ENCODE measurements around the gene RBM47. TPM values are rescaled to one million over a fixed set of nuclear protein-coding genes. Genes with fewer than 3 reads are reported as not detected.
"Not testable (repeated sequence)": the region's sequence is repeated elsewhere in the genome, so short reads cannot be mapped to it uniquely, and the experiment has no call there.

Gene RBM47
- total RNA-seq, 1 donor from 2014 or later, result 3.8 TPM

DNA sequence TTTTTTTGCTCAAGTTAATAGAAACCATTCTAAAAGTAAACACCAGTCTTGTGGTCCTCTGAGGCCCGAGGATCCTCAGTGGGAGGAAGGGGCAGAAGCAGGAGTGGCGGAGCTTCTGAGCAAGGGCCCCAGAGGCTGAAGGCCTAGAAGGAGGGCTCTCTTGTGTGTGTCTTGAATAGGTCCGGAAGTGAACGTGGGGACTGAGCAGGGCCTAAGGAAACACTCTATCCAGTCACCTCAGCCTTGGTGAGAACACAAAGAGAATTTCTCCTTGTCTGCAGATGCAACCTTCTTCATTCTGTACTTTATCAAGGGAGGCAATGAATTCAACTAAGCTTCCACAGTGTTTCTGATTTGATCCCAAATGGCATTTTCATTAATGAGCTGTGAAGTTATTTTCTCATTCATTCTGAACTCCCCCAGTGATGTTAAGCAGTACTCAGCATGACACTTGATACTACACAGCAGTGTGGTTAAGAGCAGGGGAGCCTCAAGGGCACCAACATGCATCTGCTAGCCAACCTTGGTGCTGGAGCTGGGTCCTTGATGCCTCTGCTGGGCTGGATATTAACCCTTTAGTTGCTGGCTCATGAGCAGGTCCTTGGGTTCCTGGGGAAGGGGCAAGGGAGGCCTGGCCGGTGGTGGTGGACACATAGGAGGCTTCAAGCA, 64.7 kb downstream of the RBM47 start:
- intact Hi-C loops (cut with micrococcal nuclease), result no loop called here

GRCh38 chr4:40564004-40564403, 65.7 kb downstream of the RBM47 start:
- intact Hi-C loops (cut with micrococcal nuclease), result no loop called here

- intact Hi-C loops (cut with micrococcal nuclease), result no loop called here
These were observed 66.3 kb downstream of the RBM47 start for GRCh38 chr4:40563401-40563800.

GRCh38 chr4:40562681-40563080, 67.0 kb downstream of the RBM47 start:
- intact Hi-C loops (cut with micrococcal nuclease), result no loop called here

GRCh38 chr4:40562208-40562607, 67.5 kb downstream of the RBM47 start:
- intact Hi-C loops (cut with micrococcal nuclease), result no loop called here

DNA sequence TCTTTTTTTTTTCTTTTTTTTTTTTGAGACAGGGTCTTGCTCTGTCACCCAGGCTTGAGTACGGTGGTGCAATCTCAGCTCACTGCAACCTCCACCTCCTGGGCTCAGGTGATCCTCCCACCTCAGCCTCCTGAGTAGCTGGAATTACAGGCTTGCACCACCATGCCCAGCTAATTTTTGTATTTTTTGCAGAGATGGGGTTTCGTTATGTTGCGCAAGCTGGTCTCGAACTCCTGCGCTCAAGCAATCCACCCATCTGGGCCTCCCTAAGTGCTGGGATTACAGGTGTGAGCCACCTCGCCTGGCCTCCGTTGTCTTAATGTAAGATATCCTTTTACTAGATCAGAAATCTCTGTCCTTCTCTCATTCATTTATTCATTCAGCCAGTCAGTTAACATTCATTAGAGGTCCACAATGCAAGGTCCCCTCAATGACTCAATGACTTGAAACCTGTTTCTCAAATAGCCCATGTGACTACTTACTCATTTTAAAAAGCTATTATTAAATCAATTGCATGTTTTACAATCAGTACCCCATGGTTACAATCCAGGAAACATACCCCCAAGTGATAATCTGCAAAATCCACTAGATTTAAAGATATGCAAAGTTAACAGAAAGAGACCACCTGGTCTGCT, 68.0 kb downstream of the RBM47 start:
- intact Hi-C loops (cut with micrococcal nuclease), result not testable (repeated sequence)

DNA sequence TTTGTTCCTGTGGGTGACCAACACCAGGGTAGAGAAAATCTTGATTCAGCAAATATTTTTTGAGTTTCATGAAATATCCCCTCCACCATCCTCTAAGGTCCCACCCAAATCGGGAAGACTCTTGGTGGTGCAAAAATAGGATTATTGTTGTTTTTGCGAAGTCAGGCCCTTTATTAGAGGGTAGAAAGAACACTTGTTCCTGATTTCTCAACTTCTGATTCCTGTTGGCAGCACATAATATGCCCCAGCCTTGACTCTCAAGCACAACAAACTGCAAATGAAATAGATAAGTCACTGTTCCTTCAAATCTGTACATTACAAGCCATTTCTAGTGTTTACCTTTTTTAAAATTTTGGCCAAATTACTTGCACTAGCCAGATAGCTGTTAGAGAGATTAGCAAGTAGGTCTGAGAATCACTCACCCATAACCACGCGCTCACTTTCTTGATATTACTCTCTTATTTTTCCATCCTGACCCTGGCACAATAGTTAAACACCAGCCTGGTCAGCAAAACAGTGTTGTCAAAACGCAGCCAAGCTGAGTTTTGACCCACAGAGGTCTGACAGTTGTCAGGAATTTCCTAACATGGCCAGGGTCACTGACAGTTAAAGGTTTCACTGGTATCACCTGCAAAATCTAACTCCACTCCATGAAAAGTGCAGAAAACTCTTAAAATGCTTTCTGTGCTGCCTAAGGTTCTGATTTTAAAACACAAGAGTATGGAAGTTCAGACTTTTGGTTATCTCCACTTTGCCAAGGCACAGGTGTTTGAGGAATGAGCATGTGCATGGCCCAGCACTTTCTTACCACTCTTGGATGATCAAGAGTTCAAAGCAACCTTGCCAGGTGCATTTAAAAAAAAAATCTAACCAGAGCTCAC, 69.8 kb downstream of the RBM47 start:
- intact Hi-C loops (cut with micrococcal nuclease), result no loop called here

DNA sequence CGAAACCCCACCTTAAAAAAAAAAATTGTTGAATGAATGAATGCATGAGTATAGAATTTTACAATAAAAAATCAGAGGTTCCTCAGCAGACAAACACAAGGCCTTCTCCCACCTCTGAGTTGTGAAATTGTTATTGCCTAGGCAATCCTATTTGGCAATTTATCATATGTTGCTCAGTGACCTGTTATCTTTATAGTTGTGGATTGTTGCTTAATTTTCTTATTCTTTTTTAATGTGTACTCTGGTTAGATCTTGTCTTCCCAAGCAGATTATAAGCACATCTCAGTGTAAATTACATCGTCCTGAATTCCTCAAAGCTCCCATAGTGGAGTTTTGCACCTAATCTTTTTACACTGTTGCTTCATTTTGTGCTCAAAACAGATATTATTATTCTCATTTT, 71.9 kb downstream of the RBM47 start:
- intact Hi-C loops (cut with micrococcal nuclease), result no loop called here

DNA sequence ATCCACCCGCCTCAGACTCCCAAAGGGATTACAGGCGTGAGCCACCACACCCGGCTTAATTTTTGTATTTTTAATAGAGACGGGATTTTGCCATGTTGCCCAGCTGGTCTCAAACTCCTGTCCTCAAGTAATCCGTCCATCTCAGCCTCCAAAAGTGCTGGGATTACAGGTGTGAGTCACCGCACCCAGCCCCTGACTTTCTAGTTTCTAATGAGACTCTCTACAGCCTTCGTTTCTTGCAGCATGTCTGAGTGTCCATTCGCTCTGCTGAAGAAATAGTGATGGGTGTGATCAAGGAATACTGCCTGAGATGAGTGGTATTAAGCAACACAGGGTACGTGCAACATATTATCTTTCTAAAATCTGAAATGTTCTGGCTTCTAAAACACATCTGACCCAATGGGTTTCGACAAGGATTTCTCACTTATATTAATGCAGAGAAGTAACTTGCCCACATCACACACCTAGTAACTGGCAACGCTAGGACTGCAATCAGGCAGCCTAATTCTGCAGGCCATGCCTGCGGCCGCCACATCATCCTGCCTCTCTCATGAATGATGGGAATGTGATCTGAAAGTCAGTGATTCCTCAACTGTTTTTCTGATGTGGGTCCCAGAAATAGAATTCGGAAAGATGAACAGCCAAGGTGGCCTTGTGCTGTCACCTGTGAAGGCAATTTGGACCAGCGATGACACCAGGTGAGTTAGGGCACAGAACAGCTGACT, 74.3 kb downstream of the RBM47 start:
- intact Hi-C loops (cut with micrococcal nuclease), result no loop called here

DNA sequence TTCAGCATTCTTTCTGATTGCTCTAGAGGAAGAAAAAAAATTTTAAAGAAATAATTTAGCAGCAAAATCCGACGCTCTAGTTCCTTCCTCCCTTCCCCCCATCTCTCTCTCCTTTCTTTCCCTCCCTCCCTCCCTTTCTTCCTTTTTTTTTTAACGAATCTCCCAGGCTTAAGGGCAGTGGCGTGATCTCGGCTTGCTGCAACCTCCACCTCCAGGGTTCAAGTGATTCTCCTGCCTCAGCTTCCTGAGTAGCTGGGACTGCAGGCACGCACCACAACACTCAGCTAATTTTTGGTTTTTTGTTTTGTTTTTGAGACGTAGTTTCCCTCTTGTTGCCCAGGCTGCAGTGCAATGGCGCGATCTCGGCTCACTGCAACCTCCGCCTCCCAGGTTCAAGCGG, 75.0 kb downstream of the RBM47 start:
- intact Hi-C loops (cut with micrococcal nuclease), result loop anchor here (5.0 kb wide), 3 partner anchors 102 to 362 kb away; no protein-coding TSS in a partner anchor

DNA sequence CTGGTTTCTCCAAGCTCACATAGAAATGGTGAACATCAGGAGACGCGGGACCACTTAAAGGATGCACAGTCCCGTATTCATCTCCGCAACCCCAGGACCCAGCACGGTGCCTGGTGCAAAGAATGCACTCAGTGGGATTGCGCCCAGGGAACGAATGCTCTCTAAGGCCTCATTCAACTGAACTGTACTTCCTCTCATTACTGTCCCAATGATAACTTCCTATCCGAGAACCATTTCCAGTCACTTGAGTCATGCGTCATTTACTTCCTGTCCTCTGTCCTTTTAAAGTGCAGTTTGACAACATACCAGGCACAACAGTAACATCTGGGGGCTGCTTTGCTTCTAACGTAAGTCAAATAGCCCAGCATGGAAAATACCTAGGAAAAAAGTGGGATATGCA, 75.7 kb downstream of the RBM47 start:
- intact Hi-C loops (cut with micrococcal nuclease), result loop anchor here (5.0 kb wide), 3 partner anchors 102 to 362 kb away; no protein-coding TSS in a partner anchor

DNA sequence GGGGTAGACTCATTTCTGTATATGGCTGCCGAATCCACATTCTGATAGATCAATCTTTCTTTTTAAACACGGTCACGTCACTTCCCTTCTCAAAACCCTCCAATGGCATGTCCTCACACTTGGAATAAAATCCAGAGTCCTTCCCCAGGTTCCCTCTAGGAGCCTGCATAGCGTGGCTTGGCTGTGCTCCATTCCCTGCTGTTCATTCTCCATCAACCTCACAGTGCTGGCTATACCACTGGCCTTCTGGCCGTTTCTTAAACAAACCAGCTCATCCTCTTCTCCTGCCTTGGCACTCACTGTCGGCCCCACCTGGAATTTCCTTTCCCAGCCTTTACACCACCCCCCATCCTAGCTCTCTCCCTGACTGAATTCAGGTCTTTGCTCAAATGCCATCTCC, 77.1 kb downstream of the RBM47 start:
- intact Hi-C loops (cut with micrococcal nuclease), result loop anchor here (5.0 kb wide), 3 partner anchors 100 to 360 kb away; no protein-coding TSS in a partner anchor

DNA sequence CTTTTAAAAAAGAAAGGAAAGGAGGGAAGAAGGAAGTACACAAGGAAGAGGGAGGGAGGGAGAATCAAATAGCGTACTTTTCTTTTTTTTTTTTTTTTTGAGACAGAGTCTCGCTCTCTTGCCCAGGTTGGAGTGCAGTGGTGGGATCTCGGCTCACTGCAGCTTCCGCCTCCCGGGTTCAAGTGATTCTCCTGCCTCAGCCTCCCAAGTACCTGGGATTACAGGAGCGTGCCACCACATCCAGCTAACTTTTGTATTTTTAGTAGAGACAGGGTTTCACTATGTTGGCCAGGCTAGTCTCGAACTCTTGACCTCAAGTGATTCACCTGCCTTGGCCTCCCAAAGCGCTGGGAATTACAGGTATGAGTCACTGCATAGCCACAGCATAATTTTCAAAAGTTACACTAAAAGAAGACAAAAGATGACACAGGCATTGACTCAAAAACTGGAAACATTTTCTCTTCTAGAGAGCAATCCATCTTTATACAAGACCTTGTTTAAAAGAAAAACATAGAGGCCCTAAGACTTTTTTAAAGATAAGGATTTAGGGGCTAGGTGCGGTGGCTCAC, 78.0 kb downstream of the RBM47 start:
- intact Hi-C loops (cut with micrococcal nuclease), result loop anchor here (1.0 to 5.0 kb wide), 10 partner anchors 99 to 497 kb away; no protein-coding TSS in a partner anchor

- intact Hi-C loops (cut with micrococcal nuclease), result loop anchor here (1.0 to 5.0 kb wide), 10 partner anchors 99 to 496 kb away; no protein-coding TSS in a partner anchor
These were observed 78.7 kb downstream of the RBM47 start for GRCh38 chr4:40550948-40551462.

GRCh38 chr4:40550196-40550595, 79.5 kb downstream of the RBM47 start:
- intact Hi-C loops (cut with micrococcal nuclease), result loop anchor here (2.0 to 5.0 kb wide), 6 partner anchors 98 to 495 kb away; no protein-coding TSS in a partner anchor

DNA sequence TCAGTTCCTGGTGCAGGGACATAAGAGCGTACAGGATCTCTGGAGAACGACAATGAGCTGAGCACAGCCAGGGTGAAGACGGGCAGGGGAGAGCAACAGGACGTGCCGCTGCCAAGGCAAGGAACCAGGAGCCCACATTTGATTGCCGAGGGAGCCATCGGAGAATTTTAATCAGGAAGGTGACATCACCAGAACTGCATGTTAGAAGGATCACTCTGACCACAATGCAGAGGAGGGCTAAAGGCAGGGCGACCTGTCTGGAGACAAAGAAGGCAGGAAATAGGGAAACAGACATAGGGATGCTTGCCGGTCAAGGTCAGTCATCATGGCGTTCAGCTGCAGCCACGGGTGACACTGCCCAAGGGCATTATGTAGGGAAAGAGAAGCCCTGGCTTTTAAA, 81.4 kb downstream of the RBM47 start:
- intact Hi-C loops (cut with micrococcal nuclease), result no loop called here

DNA sequence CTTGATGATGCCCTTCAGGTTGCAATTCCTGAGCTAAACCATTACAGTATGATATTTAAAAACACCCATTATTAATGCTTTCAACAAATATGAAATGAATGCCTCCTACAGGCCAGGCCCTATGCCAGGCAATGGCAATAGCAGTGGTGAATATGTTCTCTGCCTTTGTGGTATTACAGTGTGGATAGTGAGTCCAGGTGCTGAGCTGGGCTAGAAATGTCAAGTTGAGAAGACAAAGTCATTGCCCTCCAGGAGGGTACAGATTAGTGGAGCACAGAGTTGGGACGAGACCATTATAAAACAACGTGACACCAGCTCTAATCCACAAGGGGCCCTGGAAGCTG, 81.9 kb downstream of the RBM47 start:
- intact Hi-C loops (cut with micrococcal nuclease), result no loop called here

DNA sequence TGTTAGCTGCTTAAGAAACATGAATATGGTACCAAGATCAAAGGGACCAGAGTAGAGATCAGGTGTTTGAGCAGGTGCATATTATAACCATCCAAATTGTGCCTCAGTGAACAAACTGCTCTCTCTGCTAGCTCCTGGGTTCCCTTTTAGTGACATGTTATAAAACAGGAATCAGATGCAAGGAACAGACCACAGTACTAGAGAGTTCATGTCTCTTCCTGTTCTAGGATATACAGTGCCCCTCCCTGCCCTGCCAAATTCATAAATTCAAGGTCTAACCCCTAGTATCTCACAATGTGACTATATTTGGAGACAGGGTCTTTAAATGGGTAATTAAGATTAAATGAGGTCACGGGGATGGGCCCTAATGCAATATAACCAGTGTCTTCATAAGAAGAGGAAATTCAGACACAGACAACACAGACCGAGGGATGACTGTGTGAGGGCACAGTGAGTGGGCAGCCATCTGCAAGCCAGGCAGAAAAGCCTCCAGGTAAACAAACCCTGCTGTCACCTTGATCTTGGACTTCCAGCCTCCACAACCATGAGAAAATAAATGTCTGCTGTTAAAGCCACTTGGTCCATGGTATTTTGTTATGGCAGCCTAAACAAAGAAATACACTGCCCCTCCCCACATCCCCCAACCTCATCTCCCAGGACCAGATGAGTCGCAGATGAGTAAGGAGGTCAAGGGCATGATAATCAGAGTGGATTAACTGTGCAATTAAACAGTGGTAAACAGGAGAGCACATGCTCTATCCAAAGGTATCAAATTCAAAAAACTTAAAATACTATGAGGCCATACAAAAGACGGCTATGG, 82.5 kb downstream of the RBM47 start:
- intact Hi-C loops (cut with micrococcal nuclease), result no loop called here

DNA sequence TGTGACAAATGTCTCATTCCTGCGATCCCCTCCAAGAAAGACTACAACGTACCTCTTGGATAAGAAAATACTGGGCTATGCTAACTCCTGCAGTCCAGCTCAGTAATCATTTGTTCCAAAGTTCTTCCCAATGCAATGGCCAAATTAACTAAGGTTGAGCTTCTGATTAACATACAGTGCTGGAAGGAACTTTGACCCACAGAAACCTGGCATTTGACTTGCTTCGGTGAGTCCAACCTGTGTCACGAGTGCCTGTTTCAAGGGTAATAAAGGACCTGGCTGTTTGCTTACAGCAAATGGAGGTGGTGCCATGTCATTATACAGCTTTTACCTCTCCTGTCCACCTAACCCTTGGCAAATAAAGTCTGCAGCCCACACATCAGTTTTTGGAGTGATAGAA, 83.2 kb downstream of the RBM47 start:
- intact Hi-C loops (cut with micrococcal nuclease), result no loop called here

- intact Hi-C loops (cut with micrococcal nuclease), result not testable (repeated sequence)
These were observed 84.2 kb downstream of the RBM47 start for GRCh38 chr4:40545487-40545886.

All from T-helper 1 cell treated with Interleukin-12 subunit alpha and Interleukin-12 subunit beta and Interleukin-4 antibody, amounts not matched to agents 30 ng/mL and 1 ng/mL, for 36 hours (primary cell).